HG03095 (cell line): ENCODE results near the gene THAP4.

Experiments
- ATAC-seq: cut with Tn5 transposase; IDR thresholded peaks from one replicate; pipeline ENCODE4 v1.9.1; 2021; ENCODE audit warnings: moderate library complexity; ENCODE audit not compliant: unreplicated experiment

Gene THAP4

DNA sequence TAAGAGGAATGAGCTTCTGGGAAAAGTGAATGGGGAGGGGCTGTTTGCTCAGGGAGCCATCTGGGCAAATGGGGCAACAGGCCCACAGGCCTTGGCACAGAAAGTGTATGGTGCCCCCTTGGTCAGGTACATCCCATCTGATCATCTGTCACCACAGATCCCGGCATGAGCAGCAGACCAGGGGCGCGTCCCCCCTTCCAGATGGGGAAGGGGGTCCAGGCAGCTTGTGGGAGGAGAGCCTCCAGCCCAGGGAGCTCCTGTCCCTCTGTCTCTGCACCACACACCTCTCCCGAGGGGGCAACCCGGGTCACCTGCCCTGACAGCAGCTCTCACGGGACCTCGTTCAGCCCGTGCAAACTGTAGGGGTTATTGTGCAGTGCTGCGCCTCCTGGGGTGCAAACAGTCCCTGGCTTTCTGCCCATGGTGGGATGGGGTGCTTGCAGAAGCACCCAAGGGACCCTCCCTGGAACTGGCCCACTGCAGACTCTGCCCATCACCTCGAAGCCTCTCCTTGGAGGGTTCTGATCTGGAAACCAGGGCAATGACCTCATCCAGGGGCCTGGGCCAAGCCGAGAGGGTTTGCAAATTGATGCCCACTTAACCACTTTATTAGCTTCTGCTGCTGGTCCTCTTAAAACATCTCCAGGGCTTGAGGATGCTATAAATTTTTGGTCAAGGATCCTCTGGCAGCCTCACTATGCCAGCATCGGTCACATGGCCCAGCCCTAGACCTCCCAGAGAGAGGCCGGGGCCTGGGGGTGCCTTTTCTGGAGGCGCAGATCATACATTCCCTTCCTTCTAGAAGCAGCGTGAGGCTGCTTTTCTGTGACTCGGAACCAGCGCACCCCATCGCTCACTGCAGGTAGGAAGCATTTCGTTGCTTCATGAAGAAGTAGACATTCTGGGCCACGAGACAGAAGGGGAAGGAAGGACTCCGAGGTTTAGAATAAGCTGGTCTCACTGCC is 86.1 kb downstream of the THAP4 start:
- no peak for ATAC-seq

GRCh38 chr2:241548451-241548835 is 88.5 kb downstream of the THAP4 start:
- no peak for ATAC-seq

DNA sequence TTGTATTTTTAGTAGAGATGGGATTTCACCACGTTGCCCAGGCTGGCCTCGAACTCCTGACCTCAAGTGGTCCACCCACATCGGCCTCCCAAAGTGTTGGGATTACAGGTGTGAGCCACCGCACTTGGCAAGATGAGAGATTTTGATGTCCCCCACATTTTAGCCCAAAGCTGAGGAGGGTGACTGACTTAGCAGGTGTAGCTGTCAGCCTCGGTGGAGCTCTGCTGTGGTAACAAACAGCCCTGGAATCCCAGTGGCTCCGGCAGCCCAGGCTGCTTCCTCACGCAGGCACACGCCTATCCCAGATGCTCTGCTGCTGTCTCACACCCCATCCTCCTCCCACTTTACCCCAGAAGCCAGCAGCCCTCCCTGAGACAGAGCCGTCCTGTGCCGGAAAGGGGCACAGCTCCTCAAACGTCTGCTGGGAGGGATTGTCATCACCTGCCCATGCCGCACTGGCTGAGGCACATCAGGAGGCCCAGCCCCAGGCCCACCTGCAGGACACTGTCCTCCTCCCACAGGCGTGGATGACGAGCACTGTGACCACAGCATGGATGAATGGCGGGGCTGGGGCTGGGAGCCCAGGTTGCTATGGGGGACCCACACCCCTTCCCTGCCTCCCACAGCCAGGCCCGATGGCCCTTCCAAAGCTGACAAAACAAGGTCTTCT is 89.0 kb downstream of the THAP4 start:
- no peak for ATAC-seq

DNA sequence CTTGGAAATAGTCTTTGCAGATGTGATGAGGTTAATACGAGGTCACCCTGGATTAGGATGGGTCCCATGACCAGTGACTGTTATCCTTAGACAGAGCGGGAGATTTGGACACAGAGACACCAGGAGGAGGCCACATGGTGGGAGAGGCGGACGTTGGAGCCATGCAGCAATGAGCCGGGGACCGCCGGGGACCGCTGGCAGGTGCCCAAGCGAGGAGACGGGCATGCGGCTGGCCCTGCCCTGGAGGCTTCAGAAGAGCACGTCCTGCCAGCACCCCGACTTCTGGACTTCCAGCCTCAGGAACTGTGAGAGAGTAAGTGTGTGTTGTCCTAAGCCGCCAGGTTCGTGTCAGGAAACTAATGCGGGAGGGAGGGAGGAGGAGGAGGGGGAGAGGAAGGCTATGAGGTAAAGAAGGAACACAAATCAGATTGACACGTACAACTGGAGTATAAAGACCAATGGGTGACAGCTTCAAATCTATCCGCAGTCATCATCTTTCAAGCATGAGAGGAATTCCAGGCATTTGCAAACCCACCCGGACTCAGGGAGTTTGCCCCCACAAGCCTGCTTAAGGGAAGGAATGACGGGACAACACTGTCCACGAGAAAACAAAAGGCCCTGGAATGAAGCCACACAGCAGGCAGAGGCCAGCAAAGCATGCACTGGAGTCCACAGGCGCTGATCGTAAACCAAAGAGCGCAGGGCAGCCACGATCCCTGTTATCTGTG is 90.0 kb downstream of the THAP4 start:
- no peak for ATAC-seq

DNA sequence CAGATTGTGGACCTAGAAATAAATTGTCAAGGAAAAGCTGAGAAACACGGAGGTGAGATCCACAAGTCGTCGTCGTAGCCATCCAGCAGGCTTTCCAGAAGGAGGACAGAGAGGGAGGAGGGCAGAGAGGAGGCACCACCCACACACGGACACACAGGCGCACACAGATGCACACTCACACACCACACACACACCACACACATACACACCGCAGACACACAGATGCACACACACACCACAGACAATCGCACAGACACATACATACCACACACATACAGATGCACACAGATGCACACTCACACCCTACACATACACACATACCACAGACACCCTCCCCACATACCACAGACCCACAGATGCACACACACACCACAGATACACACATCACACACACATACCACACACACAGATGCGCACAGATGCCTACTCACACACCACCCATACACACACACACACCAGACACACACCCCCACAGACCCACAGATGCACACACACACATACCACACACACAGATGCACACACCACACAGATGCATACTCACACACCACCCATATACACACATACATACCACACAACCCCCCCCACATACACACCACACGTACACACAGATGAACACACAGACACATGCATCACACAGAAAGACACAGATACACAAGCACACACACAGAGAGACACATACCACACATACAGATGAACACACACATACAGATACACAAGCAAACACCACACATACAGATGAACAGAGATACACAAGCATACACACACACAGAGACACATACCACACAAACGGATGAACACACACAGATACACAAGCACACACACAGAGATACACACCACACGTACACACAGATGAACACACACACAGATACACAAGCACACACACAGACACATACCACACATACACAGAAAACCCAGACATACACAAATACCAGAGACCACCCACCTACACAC is 91.2 kb downstream of the THAP4 start:
- ATAC-seq, result no peak

- ATAC-seq, result no peak
These were observed 91.9 kb downstream of the THAP4 start for GRCh38 chr2:241545106-241545505.

DNA sequence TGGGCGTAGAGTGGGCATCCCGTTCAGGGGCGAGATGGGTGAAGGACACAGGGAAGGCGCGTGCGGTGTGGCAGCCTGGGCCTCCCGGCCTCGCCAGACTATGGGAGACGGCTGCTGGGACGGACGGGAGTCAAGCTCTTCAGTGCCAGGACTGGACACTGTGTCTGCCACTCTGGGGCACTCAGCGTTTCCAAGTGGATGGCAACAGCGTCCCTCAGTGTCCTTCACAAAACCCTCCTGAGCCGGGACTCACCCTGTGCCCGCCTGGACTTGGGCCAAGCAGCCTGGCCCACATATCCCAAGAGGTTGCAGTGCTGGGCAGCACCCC is 94.7 kb downstream of the THAP4 start:
- ATAC-seq, result no peak

DNA sequence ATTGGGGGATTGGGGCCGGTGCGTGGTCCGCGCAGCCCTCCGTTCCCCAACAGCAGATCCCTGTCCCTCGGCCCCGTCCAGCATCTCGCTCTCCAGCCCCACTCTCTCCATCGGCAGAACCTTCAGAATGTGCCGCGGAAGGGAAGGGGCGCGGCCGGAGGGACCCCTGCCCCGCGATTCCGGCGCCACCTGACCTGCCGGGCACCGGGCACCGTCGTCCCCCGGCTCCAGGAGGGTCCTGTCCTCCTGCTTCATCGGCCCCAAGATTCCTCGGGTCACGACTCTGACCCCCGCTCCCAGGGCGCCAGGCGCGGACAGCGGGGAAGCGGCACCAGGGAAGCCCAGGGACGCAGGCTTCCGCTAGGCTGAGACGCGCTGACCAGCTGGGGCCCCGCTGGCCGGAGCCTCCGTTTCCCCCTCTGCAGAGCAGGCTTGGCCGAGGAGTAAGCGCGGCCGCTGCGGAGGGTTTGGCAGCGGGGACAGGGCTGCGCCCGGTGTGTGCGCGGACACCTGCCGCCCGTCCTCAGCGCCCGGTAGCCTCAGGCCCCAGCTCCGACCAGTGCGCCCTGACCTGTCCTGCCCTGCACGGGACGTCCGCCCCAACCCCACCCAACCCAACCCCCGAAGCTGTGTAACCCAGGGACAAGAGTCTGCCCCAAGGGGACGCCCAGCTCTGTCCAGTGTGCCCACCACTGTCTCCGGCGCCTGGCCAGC is 95.2 kb downstream of the THAP4 start:
- ATAC-seq, result no peak

- ATAC-seq, result no peak
These were observed 96.0 kb downstream of the THAP4 start for GRCh38 chr2:241540771-241541561.

DNA sequence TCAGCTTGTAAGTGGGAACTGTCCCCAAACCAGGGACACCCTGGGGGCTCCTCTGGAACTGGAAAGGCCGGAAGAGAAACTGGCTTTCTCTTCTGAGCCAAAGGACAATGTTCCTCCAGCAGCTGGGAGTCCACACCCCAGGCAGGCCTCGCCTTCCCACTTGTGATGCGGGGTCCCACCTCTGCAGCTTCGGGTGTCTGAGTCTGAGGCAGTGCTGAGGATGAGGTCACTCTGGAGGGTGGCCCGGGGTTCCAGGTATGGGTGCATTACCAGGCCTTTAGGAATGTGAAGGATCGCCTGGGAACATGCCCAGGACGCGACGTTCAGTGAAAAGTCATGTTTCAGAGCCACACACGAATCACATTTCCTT is 96.6 kb downstream of the THAP4 start:
- no peak for ATAC-seq

- no peak for ATAC-seq
These were observed 97.2 kb downstream of the THAP4 start for GRCh38 chr2:241539616-241540374.

DNA sequence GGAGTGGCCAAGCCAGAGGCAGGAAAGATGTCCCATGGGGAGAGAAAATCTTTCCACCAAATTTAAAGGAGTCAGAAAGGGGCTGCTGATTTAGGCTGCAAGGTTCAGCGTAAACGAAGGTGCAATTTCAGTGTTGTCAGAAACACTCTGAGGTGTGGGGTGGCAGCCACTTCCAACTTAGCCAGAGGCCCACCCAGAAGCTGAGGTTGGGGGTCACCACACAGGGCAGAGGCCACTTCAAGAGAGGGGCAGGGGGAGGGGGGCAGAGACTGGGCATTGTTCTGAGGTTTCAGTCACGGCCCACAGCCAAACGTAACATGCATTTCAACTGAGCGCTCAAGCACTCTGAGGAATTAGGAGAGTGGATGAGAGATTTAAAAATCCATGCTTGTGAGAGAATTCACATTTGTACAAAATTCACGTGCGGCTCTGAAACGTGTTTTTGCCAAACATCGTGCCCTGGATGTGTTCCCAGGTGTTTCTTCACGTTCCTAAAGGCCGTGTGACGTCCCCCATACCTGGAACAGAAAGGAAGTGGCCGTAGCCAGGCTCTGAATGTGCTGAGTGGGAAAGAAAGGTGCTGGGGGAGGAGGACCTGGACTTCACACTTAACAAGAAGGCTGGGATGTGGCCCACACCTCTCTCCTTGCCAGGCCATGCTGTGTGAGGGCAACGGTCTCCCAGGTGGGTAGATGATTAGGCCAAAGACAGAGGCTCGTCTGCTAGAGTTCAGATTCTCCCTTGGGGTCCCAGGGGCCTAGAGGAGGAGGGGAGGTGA is 97.9 kb downstream of the THAP4 start:
- ATAC-seq, result no peak

- no peak for ATAC-seq
These were observed 100.9 kb downstream of the THAP4 start for GRCh38 chr2:241535871-241536655.

GRCh38 chr2:241534701-241535375 is 102.1 kb downstream of the THAP4 start:
- ATAC-seq, result no peak
